ENCODE data around the gene LILRA5. TPM values are rescaled to one million over a fixed set of nuclear protein-coding genes. Genes with fewer than 3 reads are reported as not detected.
"Not testable (repeated sequence)": the region's sequence is repeated elsewhere in the genome, so short reads cannot be mapped to it uniquely, and the experiment has no call there.

LILRA5 gene
- total and polyA plus RNA-seq, 8 donors: 0.44 to 52.8 (median 0.84) TPM; not detected in 1

DNA sequence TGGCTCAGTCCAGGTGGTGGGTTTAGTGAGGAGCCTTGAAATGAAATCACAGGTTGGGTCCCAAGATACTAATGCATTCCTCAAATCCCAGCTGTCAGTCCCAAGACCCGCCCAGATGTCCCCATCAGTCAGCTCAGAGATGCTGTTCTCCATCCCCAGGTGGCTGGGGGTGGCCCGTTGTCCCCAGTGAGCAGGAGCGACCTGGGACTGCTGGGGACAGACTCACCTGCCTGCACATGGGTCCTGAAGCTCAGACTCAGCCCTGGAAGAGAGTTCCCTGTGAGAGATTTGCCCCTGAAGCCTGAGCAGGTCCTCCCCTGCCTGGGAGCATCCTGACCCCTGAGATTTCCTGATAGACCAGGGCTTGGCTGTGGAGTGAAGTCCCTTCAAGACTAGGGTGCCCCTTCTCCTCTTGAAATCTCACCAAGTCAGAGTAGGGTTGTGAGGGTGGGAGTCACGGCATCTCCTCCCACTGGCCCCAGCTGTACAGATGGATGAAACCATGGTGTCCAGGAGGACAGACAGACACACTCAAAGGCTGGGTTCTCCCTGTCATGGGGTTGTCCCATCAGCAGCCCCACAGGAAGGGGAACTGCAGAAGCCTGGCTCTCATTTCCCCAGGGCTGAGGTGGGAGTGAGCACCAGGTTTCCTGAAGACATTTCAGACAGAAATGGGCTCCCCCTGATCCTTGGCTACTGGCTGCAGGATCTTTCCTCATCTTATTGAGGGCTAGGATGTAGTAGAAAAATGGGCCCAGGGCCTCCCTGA is 14.4 kb downstream of the LILRA5 start:
- peaks cover 0 to 42% of the 10 kb centered on the region in 2 donors for H3K27me3 ChIP-seq
- DNase-seq: no peak
- TF ChIP-seq, protein P1, sequence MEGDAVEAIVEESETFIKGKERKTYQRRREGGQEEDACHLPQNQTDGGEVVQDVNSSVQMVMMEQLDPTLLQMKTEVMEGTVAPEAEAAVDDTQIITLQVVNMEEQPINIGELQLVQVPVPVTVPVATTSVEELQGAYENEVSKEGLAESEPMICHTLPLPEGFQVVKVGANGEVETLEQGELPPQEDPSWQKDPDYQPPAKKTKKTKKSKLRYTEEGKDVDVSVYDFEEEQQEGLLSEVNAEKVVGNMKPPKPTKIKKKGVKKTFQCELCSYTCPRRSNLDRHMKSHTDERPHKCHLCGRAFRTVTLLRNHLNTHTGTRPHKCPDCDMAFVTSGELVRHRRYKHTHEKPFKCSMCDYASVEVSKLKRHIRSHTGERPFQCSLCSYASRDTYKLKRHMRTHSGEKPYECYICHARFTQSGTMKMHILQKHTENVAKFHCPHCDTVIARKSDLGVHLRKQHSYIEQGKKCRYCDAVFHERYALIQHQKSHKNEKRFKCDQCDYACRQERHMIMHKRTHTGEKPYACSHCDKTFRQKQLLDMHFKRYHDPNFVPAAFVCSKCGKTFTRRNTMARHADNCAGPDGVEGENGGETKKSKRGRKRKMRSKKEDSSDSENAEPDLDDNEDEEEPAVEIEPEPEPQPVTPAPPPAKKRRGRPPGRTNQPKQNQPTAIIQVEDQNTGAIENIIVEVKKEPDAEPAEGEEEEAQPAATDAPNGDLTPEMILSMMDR (IDR thresholded peaks at IDR 0.05): no peak
- ATAC-seq: no peak
- no peaks in the 10 kb centered on the region for H3K9me3 ChIP-seq
- H3K27ac ChIP-seq: peak overlapping the region in 1 of 2 donors; percentile 63
- intact Hi-C loops (cut with DNase I): loop anchor here in 1 of 2 donors (10.0 kb wide), 1 partner anchor 276 kb away; the partner anchor contains the start of gene LILRA2
- H3K4me3 ChIP-seq: no peak overlapping the region
- H3K4me1 ChIP-seq: peaks cover 0 to 42% of the 10 kb centered on the region in 2 donors
- no peaks in the 10 kb centered on the region for H3K36me3 ChIP-seq

DNA sequence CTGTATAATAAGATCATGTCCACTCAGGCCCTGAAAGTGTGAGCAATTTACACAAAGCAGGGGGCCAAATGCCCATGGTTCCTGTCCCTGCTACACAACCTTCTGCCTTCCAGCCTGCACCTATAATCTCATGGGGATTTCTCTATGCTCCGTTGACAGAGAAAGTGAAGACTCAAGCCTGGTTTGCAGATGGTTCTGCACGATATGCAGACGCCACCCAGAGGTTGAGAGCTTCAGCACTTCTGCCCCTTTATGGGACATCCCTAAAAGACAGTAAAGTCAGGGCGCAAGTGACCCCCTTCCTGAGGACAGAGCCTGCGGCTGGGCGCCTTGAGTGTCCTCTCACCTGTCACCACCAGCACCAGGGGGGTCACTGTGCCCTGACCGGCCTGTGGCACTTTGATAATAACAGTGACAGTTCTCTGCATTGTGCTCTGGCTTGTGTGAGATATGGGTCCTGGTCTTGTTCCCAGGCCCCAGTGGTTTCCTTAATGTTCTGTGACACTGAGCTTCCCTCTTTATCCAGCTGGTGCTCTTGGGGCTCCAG is 15.1 kb downstream of the LILRA5 start:
- TF ChIP-seq, protein P1 (IDR thresholded peaks at IDR 0.05): no peak
- H3K27me3 ChIP-seq: peaks cover 0 to 46% of the 10 kb centered on the region in 2 donors
- intact Hi-C loops (cut with DNase I): loop anchor here in 1 of 2 donors (10.0 kb wide), 1 partner anchor 277 kb away; the partner anchor contains the start of gene LILRA2
- H3K9me3 ChIP-seq: no peaks in the 10 kb centered on the region
- DNase-seq: no peak
- no peaks in the 10 kb centered on the region for H3K36me3 ChIP-seq
- peak; percentile 21 for ATAC-seq
- no peak overlapping the region for H3K4me3 ChIP-seq
- peaks cover 0 to 39% of the 10 kb centered on the region in 2 donors for H3K4me1 ChIP-seq
- no peak overlapping the region for H3K27ac ChIP-seq

DNA sequence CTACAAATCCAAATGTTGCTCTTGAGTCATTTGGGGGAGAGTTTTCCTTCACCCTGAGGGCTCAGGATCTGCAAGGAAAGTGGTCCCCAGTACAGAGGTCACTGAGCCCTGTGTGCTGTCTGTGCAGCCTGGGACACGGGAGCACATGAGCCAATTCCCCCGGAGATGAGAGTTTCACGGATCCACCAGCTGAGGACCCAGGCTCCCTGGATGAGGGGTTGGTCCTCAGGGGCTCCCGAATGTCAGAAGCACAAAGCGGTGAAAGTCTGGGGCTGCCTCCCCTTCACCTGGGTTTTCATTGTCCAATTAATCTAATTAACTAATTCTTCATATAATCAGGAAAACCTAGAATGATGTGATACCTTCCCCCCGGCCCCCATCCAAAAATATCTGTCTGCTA is 18.4 kb downstream of the LILRA5 start:
- Histone ChIP-seq H3K4me1 (peaks cover 0 to 20% of the 10 kb centered on the region in 2 donors), H3K4me3 (no peak overlapping the region), H3K36me3 (no peaks in the 10 kb centered on the region), H3K27ac (no peak overlapping the region), H3K27me3 (peaks cover 0 to 63% of the 10 kb centered on the region in 2 donors), H3K9me3 (no peaks in the 10 kb centered on the region)
- TF ChIP-seq, protein P1 (IDR thresholded peaks at IDR 0.05): no peak
- intact Hi-C loops (cut with DNase I): loop anchor here in 1 of 2 donors (10.0 kb wide), 1 partner anchor 280 kb away; the partner anchor contains the start of gene LILRA2
- DNase-seq (no peak), ATAC-seq (no peak)

DNA sequence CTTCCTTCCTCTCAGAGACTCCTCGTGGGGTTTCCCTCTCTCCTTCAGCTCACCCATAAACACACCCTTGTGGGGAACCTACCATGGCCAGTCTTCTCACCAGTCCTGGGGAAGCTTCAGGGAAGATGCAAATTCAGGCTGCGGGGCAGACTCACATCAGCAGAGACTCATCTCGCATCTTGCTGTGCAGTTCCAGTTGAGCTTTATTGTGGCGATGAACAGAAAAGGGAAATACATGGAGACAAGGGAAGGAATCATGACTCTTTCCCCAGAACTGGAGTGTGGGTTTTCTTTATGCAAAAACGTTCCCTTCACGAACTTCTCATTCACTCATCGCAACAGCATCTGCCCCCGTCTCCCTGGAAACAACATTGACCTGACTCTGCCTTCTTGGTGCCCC is 23.8 kb downstream of the LILRA5 start:
- DNase-seq; H3K4me1 ChIP-seq; H3K4me3 ChIP-seq; H3K9me3 ChIP-seq; H3K27ac ChIP-seq; intact Hi-C loops (cut with DNase I); H3K36me3 ChIP-seq: not testable (repeated sequence)
- H3K27me3 ChIP-seq: peaks cover 0 to 35% of the 10 kb centered on the region in 2 donors
- ATAC-seq: peak; percentile 15

DNA sequence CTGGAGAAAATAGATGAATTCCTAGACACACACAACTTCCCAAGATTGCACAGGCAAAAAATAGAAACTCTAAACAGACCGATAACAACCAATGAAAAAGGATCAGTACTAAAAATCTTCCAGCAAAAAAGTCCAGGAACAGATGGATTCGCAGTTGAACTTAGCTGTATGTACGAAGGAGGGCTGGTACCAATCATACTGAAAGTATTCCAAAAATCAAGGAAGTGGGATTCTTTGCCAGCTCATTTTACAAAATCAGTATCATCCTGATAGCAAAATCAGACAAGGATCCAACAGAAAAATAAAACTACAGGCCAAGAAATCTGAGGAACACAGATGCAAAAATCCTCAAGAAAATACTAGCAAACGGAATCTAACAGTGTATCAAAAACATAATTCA is 25.5 kb downstream of the LILRA5 start:
- Histone ChIP-seq H3K27me3 (peaks cover 0 to 37% of the 10 kb centered on the region in 2 donors), H3K9me3 (no peaks in the 10 kb centered on the region), H3K4me1 (peaks cover 0 to 21% of the 10 kb centered on the region in 2 donors), H3K4me3 (no peak overlapping the region), H3K27ac (no peak overlapping the region), H3K36me3 (no peaks in the 10 kb centered on the region)
- ATAC-seq (no peak), DNase-seq (no peak)
- intact Hi-C loops (cut with DNase I): no loop called here
- TF ChIP-seq, protein P1 (IDR thresholded peaks at IDR 0.05): no peak

DNA sequence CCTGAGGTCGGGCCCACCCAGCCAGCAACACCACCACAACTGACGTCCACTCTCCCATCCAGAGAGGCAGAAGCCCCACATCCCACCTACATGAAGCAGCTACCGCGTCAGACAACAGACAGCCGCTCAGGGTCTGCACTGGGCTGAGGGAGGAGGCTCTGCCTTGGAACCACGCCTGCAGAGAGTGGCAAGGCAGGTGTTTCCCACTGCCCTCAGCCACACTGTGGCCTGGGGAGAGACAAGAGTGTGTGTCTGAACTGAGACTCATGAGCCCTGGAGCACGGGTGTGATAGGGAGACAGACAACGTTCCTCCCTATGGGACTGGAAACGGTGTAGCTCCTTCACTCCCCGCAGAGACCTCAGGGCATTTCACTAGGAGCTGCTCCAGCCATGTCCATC is 26.7 kb downstream of the LILRA5 start:
- peaks cover 0 to 42% of the 10 kb centered on the region in 2 donors for H3K27me3 ChIP-seq
- H3K27ac ChIP-seq; H3K9me3 ChIP-seq; intact Hi-C loops (cut with DNase I); ATAC-seq; DNase-seq; H3K4me3 ChIP-seq; H3K36me3 ChIP-seq: not testable (repeated sequence)
- peaks cover 0 to 32% of the 10 kb centered on the region in 2 donors for H3K4me1 ChIP-seq

DNA sequence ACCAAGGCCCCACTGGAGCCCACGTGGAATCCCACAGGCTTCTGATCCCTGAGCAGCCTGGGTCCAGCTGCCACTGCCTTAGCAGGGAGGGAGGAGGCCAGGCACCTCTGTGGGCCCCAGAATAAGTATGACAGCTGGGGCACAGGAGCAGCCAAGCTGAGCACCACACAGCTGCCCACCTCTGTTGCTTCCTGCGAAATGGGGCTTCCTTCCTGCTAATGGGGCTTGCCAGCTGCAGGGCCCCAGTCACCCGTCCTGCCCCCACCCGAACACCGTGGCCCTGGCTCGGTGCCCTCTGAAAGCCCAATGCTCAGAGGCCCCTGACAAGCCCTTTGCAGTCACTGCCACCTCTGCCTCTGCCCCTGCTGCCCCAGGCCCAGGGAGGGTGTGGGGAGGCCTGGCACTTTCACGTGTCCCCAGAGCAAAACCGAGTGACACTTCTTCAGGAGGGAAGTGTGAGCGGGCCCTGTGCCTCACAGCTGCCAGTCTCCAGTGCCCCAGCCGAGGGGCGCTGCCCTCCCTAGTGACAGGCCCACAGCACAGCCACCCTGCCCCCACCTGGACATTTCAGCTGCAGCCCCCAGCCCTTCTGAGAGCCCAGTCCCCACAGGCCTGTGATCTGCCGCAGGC is 27.4 kb downstream of the LILRA5 start:
- DNase-seq; H3K9me3 ChIP-seq; H3K27ac ChIP-seq; H3K4me3 ChIP-seq; intact Hi-C loops (cut with DNase I); H3K36me3 ChIP-seq: not testable (repeated sequence)
- H3K27me3 ChIP-seq: peaks cover 0 to 42% of the 10 kb centered on the region in 2 donors
- ATAC-seq: peak; percentile 13
- H3K4me1 ChIP-seq: peaks cover 0 to 35% of the 10 kb centered on the region in 2 donors

Measured in left lung (tissue), 10 donors.